LNCaP clone FGC (cell line): ENCODE measurements around the gene PRDM5.

ENCODE experiments used
- DNase-seq: peaks from one replicate; pipeline ENCODE4 v3.0.0-alpha.2; 2011; ENCODE audit warnings: low read depth
- H3K4me3 ChIP-seq: 2 replicates; pipeline ENCODE4 v1.5.1; 2011; ENCODE audit warnings: mild to moderate bottlenecking, low read depth, low read length, control low read depth
- TF ChIP-seq, protein P1 (sequence below): IDR thresholded peaks from 2 replicates; pipeline ENCODE4 v1.5.1; 2012; ENCODE audit warnings: mild to moderate bottlenecking; ENCODE audit not compliant: control insufficient read depth, insufficient read depth; ENCODE audit errors: extremely low read depth

The PRDM5 gene

DNA sequence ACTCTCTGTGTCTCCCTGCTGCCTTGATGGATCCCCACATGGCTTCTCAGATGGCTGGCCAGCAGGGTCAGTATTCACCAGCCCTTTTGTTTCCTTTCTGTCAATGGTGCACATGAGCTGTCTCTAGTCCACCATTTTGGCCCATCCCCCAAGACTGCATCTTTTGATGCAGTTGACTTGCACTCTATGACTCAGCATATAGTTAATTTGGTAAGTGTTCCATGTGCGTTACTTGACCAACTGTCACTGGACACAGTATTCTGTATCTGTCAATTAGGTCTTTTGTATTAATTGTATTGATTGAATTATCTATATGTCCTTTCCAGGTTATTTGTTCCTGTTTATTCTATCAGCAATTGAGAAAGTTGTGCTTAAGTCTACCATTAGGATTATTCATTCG lies 29.2 kb downstream of the PRDM5 start:
- no peak overlapping the region for H3K4me3 ChIP-seq
- no peak for DNase-seq
- TF ChIP-seq, protein P1, sequence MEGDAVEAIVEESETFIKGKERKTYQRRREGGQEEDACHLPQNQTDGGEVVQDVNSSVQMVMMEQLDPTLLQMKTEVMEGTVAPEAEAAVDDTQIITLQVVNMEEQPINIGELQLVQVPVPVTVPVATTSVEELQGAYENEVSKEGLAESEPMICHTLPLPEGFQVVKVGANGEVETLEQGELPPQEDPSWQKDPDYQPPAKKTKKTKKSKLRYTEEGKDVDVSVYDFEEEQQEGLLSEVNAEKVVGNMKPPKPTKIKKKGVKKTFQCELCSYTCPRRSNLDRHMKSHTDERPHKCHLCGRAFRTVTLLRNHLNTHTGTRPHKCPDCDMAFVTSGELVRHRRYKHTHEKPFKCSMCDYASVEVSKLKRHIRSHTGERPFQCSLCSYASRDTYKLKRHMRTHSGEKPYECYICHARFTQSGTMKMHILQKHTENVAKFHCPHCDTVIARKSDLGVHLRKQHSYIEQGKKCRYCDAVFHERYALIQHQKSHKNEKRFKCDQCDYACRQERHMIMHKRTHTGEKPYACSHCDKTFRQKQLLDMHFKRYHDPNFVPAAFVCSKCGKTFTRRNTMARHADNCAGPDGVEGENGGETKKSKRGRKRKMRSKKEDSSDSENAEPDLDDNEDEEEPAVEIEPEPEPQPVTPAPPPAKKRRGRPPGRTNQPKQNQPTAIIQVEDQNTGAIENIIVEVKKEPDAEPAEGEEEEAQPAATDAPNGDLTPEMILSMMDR: no peak

DNA sequence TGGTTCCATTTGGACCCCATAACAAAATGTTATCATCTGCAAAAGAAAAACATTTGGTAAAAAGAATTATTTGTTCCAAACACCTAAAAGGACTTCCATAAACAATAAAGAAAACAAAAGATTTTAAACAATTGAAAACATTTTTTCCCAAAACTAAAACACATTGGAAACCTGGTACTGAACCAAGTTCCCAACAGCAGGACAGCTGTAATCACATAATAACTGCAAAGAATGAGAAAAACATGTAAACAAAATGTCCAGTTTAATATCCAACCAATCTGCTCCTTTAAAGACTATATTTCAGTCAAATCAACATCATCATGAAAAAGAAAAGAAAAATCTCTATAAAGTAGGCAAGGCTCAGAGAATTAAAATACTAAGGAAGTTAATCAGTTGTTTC lies 36.3 kb downstream of the PRDM5 start:
- TF ChIP-seq, protein P1: no peak
- H3K4me3 ChIP-seq: no peak overlapping the region
- no peak for DNase-seq

DNA sequence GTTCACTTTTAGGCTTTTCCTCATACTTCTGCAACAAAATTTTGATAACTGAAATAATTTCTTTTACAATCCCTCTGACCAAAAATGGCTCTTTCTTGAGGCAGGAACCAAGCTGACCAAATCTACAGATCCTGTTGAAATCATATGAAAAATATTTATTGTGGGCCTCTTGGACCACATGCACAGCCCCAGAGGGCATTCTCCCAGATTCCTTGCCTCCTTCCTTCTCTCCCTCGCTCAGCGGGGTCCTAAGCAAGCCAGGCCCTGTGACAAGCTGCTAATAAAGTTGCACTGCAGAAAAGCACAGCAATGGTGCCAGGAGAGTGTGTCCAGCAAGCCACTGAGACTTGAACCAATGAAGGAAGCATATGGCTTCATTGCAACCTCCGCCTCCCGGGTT lies 40.7 kb downstream of the PRDM5 start:
- H3K4me3 ChIP-seq: no peak overlapping the region
- DNase-seq: no peak
- TF ChIP-seq, protein P1: no peak

DNA sequence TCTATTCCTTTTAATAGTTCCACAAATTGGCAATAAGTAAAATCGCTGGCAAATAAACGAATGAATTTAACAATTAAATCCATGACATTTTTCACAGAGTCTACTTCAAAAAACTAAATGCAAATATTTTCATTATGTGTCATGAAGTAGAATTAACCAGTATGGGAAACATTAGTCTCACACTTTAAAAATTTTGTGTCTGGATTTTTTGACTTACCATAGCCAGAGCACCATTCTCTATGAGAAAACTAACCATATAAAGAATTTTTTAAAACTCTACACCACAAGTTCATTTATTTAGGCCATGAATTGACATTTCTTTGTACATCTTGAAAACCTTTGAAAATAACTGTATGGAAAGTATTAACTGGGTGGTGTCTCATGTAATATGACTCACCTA lies 41.2 kb downstream of the PRDM5 start:
- DNase-seq: no peak
- H3K4me3 ChIP-seq: no peak overlapping the region
- TF ChIP-seq, protein P1: no peak

DNA sequence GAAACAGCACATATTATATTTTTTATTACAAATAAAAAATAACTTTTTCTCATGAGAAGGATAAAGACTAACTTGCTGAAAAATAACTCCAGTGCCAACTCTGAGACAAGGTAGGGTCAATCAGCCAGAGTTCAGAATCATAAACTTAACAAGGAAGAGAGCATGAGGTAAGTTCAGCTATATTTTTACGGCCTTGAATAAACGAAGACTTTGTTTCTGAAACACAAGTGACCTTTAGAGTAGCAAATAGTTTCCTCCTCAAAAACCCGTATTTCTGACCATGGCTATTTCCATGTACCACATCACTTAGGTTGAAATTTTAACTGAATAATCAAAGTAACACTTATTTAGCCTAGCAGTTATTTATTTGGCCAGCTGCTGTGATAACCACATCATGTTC lies 45.5 kb downstream of the PRDM5 start:
- no peak for DNase-seq
- TF ChIP-seq, protein P1: no peak
- no peak overlapping the region for H3K4me3 ChIP-seq

DNA sequence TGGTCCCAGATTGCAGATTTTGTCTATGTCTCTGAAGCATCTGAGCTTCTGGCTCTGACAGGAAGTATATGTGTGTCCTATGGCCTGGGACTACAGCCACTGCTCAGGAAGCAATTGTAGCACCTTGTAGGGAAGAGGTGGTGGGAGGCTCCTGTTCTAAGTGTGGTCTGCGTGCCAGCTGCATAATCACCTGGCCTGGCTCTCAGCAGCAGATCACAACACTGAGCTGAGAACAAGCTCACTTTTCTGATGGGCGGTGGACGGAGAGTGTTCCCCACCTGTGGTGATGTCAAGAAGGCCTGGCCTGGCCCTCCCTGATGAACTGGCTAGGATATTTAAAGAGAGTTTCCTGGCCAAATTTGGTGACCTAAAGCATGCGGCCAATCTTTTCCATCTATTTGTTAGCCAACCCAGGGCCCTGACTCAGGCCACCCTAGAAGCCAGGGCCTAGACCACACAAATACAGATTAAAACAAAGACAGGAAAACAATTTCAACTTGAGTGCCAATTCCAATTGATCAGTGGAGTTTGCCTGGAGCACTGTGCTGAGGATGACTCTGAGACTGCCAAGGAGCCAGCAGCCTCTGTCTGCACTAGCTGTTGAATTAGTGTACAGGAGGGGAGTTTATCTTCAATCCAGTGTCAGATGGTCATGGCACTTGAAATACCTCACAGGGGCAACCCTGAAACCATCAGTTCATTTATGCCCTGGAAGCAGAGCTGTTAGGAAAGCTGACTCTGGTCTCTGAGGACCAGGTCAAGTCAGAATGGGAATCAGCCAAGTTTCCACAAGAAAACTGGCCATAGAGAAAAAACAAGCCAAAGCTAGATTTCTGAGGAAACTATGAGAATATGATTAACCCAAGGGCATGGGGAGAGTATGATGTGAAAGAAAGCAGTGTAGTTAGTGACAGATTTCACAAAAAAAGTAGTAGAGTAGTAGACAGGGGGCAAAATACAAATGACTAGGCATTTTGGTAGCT lies 47.4 kb downstream of the PRDM5 start:
- H3K4me3 ChIP-seq: no peak overlapping the region
- TF ChIP-seq, protein P1: no peak
- no peak for DNase-seq
